BJ (cell line): ENCODE data around the gene PRND. TPM values are rescaled to one million over a fixed set of nuclear protein-coding genes. Genes with fewer than 3 reads are reported as not detected.
"Not testable (repeated sequence)": the region's sequence is repeated elsewhere in the genome, so short reads cannot be mapped to it uniquely, and the experiment has no call there.

Source experiments
- CTCF ChIA-PET: fragments of 350-600 bp; formaldehyde crosslinking; extraction: SDS; loops from one replicate; lab custom pipeline; 2021; ENCODE audit warnings: antibody characterized with exemption, inconsistent platforms; lab: Yijun Ruan, JAX
- POLR2A ChIA-PET: fragments of 300-600 bp; sonication (Branson Sonifier 250); formaldehyde crosslinking; extraction: SDS; loops from one replicate; lab custom pipeline; 2021; ENCODE audit warnings: antibody characterized with exemption; lab: Charles Lee
- DNase-seq: peaks from one replicate; pipeline ENCODE4 v3.0.0-alpha.2; 2011; ENCODE audit warnings: low read depth
- H3K27me3 ChIP-seq: 2 replicates; pipeline ENCODE4 v1.6.0; 2011; ENCODE audit warnings: low read length; ENCODE audit not compliant: control insufficient read depth, insufficient read depth
- H3K36me3 ChIP-seq: 2 replicates; pipeline ENCODE4 v1.5.1; 2011; ENCODE audit warnings: low read length; ENCODE audit not compliant: control insufficient read depth, insufficient read depth
- H3K4me3 ChIP-seq: 2 replicates; pipeline ENCODE4 v1.5.1; 2011; ENCODE audit warnings: low read depth, mild to moderate bottlenecking, control low read depth, low read length
- CTCF ChIP-seq: IDR thresholded peaks from 2 replicates; pipeline ENCODE4 v1.5.1; 2011; ENCODE audit warnings: low read depth, mild to moderate bottlenecking, control low read depth, inconsistent platforms, low read length, moderate library complexity; ENCODE audit not compliant: insufficient read depth
- polyA plus RNA-seq: library from polyadenylated mRNA; depleted of rRNA; stranded (reverse); fragments of >200 nt; gene quantifications from 2 replicates; pipeline ENCODE4 v1.2.3, GENCODE V29; 2011

Gene PRND
- polyA plus RNA-seq, 1 experiment, result not detected

DNA sequence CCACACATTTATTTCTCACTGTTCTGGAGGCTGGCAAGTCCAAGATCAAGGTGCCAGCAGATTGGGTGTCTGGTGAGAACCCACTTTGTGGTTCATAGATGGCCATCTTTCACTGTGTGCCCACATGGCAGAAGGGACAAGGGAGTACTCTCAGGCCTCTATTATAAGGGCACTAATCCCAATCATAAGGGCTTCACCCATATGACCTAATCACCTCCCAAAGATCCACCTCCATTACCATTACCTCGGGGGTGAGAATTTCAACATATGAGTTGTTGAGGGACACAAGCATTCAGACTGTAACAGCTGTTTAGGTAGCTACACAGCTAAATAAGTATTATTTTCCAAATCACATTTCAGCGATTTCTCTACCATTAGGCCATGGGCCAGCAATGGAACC is 2.5 kb upstream of the PRND start:
- no peaks in the 10 kb centered on the region; the same call in 1 of the 2 replicates for H3K27me3 ChIP-seq
- DNase-seq, result no peak
- H3K4me3 ChIP-seq, result no peak overlapping the region
- no peaks in the 10 kb centered on the region for H3K36me3 ChIP-seq
- POLR2A ChIA-PET, result no interaction called here
- CTCF ChIA-PET, result interaction anchor here (1.6 to 8.9 kb wide), 3 partner anchors 21 to 109 kb away, joined by 5 to 97 read pairs (median 16); no protein-coding TSS in a partner anchor
- TF ChIP-seq CTCF, result no peak

DNA sequence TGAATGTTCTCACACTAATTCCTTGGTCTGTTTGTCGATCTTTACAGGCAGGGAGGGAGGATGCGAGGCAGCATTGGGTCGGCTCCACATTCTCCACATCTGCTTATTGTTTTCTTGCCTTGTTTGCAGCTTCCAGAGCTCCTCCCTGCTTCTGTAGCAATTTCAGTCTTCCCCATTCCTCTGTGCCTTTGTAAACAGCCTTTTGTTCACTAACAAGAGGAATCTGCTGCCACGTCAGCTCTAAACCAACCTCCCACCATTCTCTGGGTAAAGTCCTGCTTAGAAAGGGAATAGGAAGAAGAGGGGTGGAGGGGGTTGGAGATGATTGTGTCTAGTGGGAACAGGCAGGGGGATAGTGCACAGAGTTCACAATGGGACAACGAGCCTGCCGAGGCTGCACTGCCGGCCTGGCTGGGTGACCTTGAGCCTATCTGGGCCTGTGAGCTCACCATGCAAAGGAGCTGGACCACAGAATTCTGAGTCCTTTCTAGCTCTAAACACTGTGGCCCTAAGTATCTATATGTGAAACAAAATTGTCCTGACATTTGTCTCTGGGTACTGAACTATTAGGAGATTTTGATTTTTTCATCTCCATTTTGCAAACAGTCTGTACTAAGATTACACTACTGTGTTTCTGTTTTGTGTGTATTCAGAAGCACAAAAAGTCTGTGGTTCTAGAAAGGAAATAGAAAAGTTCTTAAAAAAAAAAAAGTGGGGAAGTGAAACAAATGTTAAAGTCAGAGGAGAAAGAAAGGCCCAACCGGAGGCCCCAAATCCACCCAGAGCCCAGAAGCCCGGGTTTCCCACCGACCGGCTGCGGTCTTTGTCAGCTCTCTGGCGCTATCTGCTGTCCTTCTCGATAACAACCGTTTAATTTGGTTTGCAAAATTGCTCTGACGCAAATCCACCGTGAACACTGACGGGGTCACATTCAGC is 1.4 kb upstream of the PRND start:
- TF ChIP-seq CTCF, result peak; percentile 74
- Histone ChIP-seq H3K36me3 (no peaks in the 10 kb centered on the region), H3K4me3 (no peak overlapping the region), H3K27me3 (no peaks in the 10 kb centered on the region; the same call in 1 of the 2 replicates)
- peak; percentile 46 for DNase-seq
- POLR2A ChIA-PET, result no interaction called here
- CTCF ChIA-PET, result interaction anchor here (0.6 to 8.9 kb wide), 28 partner anchors 14 to 494 kb away, joined by 3 to 97 read pairs (median 4); no protein-coding TSS in a partner anchor

GRCh38 chr20:4720977-4721349 is 746 bp upstream of the PRND start:
- no peak for DNase-seq
- TF ChIP-seq CTCF, result no peak
- ChIA-PET POLR2A (no interaction called here), CTCF (interaction anchor here (0.6 to 8.9 kb wide), 17 partner anchors 18 to 495 kb away, joined by 3 to 97 read pairs (median 4); no protein-coding TSS in a partner anchor)
- no peaks in the 10 kb centered on the region for H3K27me3 ChIP-seq
- H3K4me3 ChIP-seq, result no peak overlapping the region
- H3K36me3 ChIP-seq, result no peaks in the 10 kb centered on the region

DNA sequence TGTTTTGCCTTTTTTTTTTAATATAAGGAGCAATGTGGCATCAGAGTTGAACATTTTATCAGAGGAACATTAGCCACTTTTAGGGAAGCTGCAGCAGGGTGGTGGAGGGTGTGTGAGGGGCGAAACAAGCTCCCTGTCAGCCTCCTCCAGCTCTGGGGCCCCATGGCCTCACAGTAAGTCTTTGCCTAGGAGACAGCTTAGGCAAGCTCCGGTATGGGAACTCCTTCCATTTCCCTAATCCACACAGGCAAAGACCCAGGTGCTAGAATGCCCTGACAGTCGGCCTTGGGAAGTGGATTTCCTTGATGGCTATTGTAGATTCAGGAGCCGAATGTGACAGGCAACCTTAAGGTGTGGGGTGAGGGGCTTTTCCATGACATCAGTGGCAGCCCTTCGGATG is 862 bp downstream of the PRND start:
- DNase-seq, result no peak
- no peaks in the 10 kb centered on the region for H3K27me3 ChIP-seq
- ChIA-PET POLR2A (no interaction called here), CTCF (interaction anchor here (1.0 to 8.9 kb wide), 5 partner anchors 15 to 610 kb away, joined by 3 to 97 read pairs (median 16); no protein-coding TSS in a partner anchor)
- no peak for TF ChIP-seq CTCF
- H3K36me3 ChIP-seq, result no peaks in the 10 kb centered on the region
- H3K4me3 ChIP-seq, result no peak overlapping the region

DNA sequence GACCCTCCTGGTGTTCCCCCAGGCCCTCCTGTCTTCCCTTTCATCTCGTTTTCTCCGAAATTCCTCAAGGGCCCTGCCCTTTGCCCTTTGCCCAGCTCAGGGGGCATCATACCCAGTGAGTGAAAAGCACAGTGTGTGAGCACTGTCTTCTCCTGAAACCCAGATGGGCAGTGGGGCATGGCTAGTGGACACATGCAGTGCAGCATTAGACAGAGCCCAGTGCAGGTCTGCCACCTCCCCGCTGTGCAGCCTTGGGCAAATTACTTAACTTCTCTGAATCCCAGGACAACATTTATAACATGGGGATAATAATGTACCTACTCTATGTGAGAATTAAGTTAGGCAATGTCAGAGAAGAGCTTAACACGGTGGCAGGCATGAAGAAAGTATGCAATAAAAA is 1.3 kb downstream of the PRND start:
- no peak overlapping the region for H3K4me3 ChIP-seq
- no peak for TF ChIP-seq CTCF
- no peak for DNase-seq
- ChIA-PET CTCF (interaction anchor here (1.0 to 8.9 kb wide), 4 partner anchors 14 to 610 kb away, joined by 3 to 97 read pairs (median 17); no protein-coding TSS in a partner anchor), POLR2A (no interaction called here)
- no peaks in the 10 kb centered on the region for H3K27me3 ChIP-seq
- H3K36me3 ChIP-seq, result no peaks in the 10 kb centered on the region

- H3K27me3 ChIP-seq, POLR2A ChIA-PET, H3K4me3 ChIP-seq, DNase-seq, H3K36me3 ChIP-seq: not testable (repeated sequence)
- CTCF ChIA-PET, result interaction anchor here (1.0 to 8.9 kb wide), 4 partner anchors 10 to 118 kb away, joined by 3 to 97 read pairs (median 17); no protein-coding TSS in a partner anchor
Measured at GRCh38 chr20:4723553-4723952, 1.8 kb downstream of the PRND start.
